BLaER1 (cell line): ENCODE results near the gene BLACAT1.
A peak's percentile ranks its signal among the peaks of the same experiment; 100 is the strongest.
"Not testable (repeated sequence)": the region's sequence is repeated elsewhere in the genome, so short reads cannot be mapped to it uniquely, and the experiment has no call there.

ENCODE experiments used
- H3K27ac ChIP-seq: shearing (Covaris generic); formaldehyde crosslinking; 2 replicates; pipeline ENCODE4 v1.8.1; 2022
- H3K27me3 ChIP-seq: shearing (Covaris generic); formaldehyde crosslinking; 2 replicates; pipeline ENCODE4 v1.8.1; 2022
- H3K36me3 ChIP-seq: shearing (Covaris generic); formaldehyde crosslinking; 2 replicates; pipeline ENCODE4 v1.8.1; 2022
- H3K4me1 ChIP-seq: shearing (Covaris generic); formaldehyde crosslinking; 2 replicates; pipeline ENCODE4 v1.8.1; 2022
- H3K4me2 ChIP-seq: shearing (Covaris generic); formaldehyde crosslinking; 2 replicates; pipeline ENCODE4 v1.8.1; 2022
- H3K4me3 ChIP-seq: shearing (Covaris generic); formaldehyde crosslinking; 2 replicates; pipeline ENCODE4 v1.8.1; 2022
- H3K9ac ChIP-seq: shearing (Covaris generic); formaldehyde crosslinking; 2 replicates; pipeline ENCODE4 v1.8.1; 2022
- H3K9me3 ChIP-seq: shearing (Covaris generic); formaldehyde crosslinking; 2 replicates; pipeline ENCODE4 v1.8.1; 2022
- H4K20me1 ChIP-seq: shearing (Covaris generic); formaldehyde crosslinking; 2 replicates; pipeline ENCODE4 v1.8.1; 2022
- Cebpa-rat ChIP-seq: shearing (Covaris generic); IDR thresholded peaks from 2 replicates; pipeline ENCODE4 v1.8.1; 2022

The BLACAT1 gene

GRCh38 chr1:205422993-205423642, 32.7 kb downstream of the BLACAT1 start:
- Histone ChIP-seq H3K27ac (no peak overlapping the region), H4K20me1 (no peaks in the 10 kb centered on the region), H3K4me3 (no peak overlapping the region), H3K9ac (no peak overlapping the region), H3K9me3 (no peaks in the 10 kb centered on the region), H3K36me3 (no peaks in the 10 kb centered on the region), H3K27me3 (no peaks in the 10 kb centered on the region), H3K4me1 (no peaks in the 10 kb centered on the region), H3K4me2 (no peak overlapping the region)
- no peak for TF ChIP-seq Cebpa-rat

GRCh38 chr1:205421798-205422197, 34.0 kb downstream of the BLACAT1 start, which contains the start of gene LEMD1:
Gene LEMD1, minus strand, starts transcription at chr1:205422056. Its CDS starts 1,520 bp downstream, at chr1:205420536.
- Histone ChIP-seq H3K27ac (no peak within 1 kb of the TSS), H3K4me1 (0 out of 2 replicates have a peak, but pooled peaks cover under 1% of the 10 kb centered on the region), H3K36me3 (no peaks in the 10 kb centered on the region), H3K27me3 (no peaks in the 10 kb centered on the region), H3K9ac (no peak within 1 kb of the TSS), H3K4me2 (no peak within 1 kb of the TSS), H4K20me1 (no peaks in the 10 kb centered on the region), H3K4me3 (no peak within 1 kb of the TSS), H3K9me3 (no peaks in the 10 kb centered on the region)
- no peak for TF ChIP-seq Cebpa-rat

GRCh38 chr1:205420938-205421337, 34.9 kb downstream of the BLACAT1 start:
- Histone ChIP-seq H3K4me3 (no peak overlapping the region), H3K27me3 (no peaks in the 10 kb centered on the region), H3K27ac (no peak overlapping the region), H3K4me2 (no peak overlapping the region), H4K20me1 (no peaks in the 10 kb centered on the region), H3K36me3 (no peaks in the 10 kb centered on the region), H3K4me1 (peaks cover 9% of the 10 kb centered on the region), H3K9ac (no peak overlapping the region), H3K9me3 (no peaks in the 10 kb centered on the region)
- no peak for TF ChIP-seq Cebpa-rat

GRCh38 chr1:205417870-205418635, 37.8 kb downstream of the BLACAT1 start:
- H3K4me3 ChIP-seq, result no peak overlapping the region
- H3K36me3 ChIP-seq, result no peaks in the 10 kb centered on the region
- H3K4me1 ChIP-seq, result peaks cover 9% of the 10 kb centered on the region
- H3K9ac ChIP-seq, result no peak overlapping the region
- no peak for TF ChIP-seq Cebpa-rat
- H3K9me3 ChIP-seq, result no peaks in the 10 kb centered on the region
- no peak overlapping the region for H3K27ac ChIP-seq
- H3K27me3 ChIP-seq, result no peaks in the 10 kb centered on the region
- no peak overlapping the region for H3K4me2 ChIP-seq
- H4K20me1 ChIP-seq, result no peaks in the 10 kb centered on the region

- Histone ChIP-seq H4K20me1 (no peaks in the 10 kb centered on the region), H3K4me1 (peaks cover 9% of the 10 kb centered on the region), H3K9ac (no peak overlapping the region), H3K27me3 (no peaks in the 10 kb centered on the region), H3K4me2 (peak overlapping the region; percentile 18; the same call in 1 of the 2 replicates), H3K36me3 (no peaks in the 10 kb centered on the region), H3K27ac (no peak overlapping the region), H3K4me3 (no peak overlapping the region), H3K9me3 (no peaks in the 10 kb centered on the region)
- no peak for TF ChIP-seq Cebpa-rat
These were observed 39.5 kb downstream of the BLACAT1 start for GRCh38 chr1:205416322-205416721.

DNA sequence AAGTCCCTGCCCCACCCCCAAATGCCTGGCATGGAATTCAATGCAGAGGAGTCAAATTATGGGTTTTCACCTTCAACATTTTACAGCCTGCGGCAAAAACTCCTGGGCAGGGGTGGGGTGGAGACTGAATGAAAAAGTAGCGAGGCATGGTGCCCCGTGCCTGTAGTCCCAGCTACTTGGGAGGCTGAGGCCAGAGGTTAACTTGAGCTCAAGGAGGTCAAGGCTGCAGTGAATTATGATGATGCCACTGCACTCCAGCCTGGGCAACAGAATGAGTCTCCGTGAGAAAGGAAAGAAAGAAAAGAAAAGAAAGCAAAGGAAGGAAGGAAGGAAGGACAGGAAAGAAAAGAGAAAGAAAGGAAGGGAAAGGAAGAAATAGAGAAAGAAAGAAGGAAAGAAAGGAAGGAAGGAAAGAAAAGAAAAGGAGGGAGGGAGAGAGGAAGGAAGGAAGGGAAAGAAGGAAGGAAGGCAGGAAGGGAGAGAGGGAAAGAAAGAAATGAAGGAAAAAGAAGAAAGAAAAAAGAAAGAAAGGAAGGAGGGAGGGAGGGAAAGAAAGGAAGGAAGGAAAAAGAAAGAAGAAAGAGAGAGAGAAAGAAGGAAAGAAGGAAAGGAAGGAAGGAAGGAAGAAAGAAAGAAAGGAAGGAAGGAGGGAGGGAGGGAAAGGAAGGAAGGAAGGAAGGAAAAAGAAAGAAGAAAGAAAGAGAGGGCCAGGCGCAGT, 45.1 kb downstream of the BLACAT1 start:
- no peak for TF ChIP-seq Cebpa-rat

DNA sequence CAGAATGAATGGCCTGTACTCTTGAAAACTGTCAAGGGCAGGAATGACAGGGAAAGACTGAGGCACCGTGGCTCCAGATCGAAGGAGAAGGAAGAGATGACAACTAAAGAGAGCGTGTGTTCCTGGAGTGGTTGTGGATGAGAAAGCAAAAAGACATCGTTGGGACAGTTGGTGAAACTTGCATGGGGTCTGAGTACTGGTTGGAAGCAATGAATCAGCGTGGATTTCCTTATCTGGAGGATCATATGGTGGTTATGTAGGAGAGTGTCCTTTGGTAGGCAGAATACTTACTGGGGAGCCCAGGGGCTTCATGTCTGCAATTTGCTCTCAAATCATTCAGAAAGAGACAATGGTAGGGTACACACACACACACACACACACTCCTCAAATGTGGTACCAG, 47.9 kb downstream of the BLACAT1 start:
- H3K27me3 ChIP-seq, result no peaks in the 10 kb centered on the region
- H3K4me1 ChIP-seq, result no peaks in the 10 kb centered on the region
- H3K36me3 ChIP-seq, result no peaks in the 10 kb centered on the region
- no peak overlapping the region for H3K9ac ChIP-seq
- no peak for TF ChIP-seq Cebpa-rat
- peaks cover 5% of the 10 kb centered on the region; the same call in 1 of the 2 replicates for H3K9me3 ChIP-seq
- no peak overlapping the region for H3K4me3 ChIP-seq
- H3K4me2 ChIP-seq, result no peak overlapping the region
- no peaks in the 10 kb centered on the region for H4K20me1 ChIP-seq
- no peak overlapping the region for H3K27ac ChIP-seq

More for the DNA sequence above, 45.1 kb downstream of the BLACAT1 start:
- Histone ChIP-seq H4K20me1 (no peaks in the 10 kb centered on the region), H3K27me3 (no peaks in the 10 kb centered on the region), H3K27ac (no peak overlapping the region), H3K9ac (no peak overlapping the region), H3K4me2 (no peak overlapping the region), H3K36me3 (no peaks in the 10 kb centered on the region), H3K9me3 (peaks cover 5% of the 10 kb centered on the region; the same call in 1 of the 2 replicates), H3K4me3 (no peak overlapping the region), H3K4me1 (no peaks in the 10 kb centered on the region)

GRCh38 chr1:205406252-205406651, 49.6 kb downstream of the BLACAT1 start:
- not testable (repeated sequence) for H3K27ac ChIP-seq, H3K4me2 ChIP-seq, H3K4me3 ChIP-seq, H3K9ac ChIP-seq, H3K36me3 ChIP-seq, H3K27me3 ChIP-seq, H3K4me1 ChIP-seq, H3K9me3 ChIP-seq, H4K20me1 ChIP-seq
